ENCODE results near the gene PLET1.

DNA sequence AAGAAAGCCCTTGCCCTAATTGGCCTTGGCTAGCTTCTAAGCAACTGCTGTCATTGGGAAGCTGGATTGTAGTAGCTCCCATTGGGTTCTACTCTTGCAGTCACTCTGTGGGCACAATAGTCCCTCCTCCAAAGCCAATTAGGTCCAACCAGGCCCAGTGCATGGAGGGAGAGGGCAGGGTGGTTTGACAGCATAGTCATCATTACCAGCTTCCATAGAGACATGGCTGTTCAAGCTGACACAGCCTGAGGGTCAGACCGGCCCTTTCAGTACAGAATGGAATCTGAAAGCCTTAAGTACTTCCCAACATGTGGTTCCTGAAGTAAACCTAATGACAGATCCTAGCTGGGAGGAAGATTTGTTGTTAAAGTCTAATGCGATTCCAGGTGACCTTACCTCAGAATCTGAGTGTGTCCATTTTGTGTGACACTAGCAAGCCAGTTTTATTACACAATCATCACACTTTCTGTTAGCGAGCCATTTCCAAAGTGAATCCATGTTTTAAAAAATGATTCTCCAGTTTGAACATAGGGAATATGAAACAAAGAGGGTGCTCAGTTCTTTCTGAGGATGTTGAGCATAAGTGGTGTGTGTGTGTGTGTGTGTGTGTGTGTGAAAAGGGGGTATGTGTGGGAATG lies 6.9 kb downstream of the PLET1 start:
- TF ChIP-seq POLR2A (IDR thresholded peaks at IDR 0.05) (no peak), EP300 (IDR thresholded peaks at IDR 0.05) (no peak)
- TF ChIP-seq, protein P1, sequence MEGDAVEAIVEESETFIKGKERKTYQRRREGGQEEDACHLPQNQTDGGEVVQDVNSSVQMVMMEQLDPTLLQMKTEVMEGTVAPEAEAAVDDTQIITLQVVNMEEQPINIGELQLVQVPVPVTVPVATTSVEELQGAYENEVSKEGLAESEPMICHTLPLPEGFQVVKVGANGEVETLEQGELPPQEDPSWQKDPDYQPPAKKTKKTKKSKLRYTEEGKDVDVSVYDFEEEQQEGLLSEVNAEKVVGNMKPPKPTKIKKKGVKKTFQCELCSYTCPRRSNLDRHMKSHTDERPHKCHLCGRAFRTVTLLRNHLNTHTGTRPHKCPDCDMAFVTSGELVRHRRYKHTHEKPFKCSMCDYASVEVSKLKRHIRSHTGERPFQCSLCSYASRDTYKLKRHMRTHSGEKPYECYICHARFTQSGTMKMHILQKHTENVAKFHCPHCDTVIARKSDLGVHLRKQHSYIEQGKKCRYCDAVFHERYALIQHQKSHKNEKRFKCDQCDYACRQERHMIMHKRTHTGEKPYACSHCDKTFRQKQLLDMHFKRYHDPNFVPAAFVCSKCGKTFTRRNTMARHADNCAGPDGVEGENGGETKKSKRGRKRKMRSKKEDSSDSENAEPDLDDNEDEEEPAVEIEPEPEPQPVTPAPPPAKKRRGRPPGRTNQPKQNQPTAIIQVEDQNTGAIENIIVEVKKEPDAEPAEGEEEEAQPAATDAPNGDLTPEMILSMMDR (IDR thresholded peaks at IDR 0.05), result no peak

Data from tibial nerve (tissue), 4 donors.